Endothelial cell of umbilical vein (primary cell): Measurements from ENCODE around the gene FALEC. TPM values are rescaled to one million over a fixed set of nuclear protein-coding genes. Genes with fewer than 3 reads are reported as not detected.

Experiments used
- BruUV-seq: library from RNA; stranded (reverse); fragments of 400-500 nt; replicated peaks from 2 replicates; lab custom pipeline; 2021; lab: Mats Ljungman, UMichigan
- CTCF ChIA-PET: fragments of 300-600, 350-600 bp; sonication (Branson Sonifier 250); formaldehyde crosslinking; loops from one replicate; lab custom pipeline; 2021; ENCODE audit warnings: antibody characterized with exemption, inconsistent platforms; lab: Charles Lee
- POLR2A ChIA-PET: fragments of 300-600, 350-600 bp; sonication (Branson Sonifier 250); formaldehyde crosslinking; loops from one replicate; lab custom pipeline; 2021; ENCODE audit warnings: antibody characterized with exemption, inconsistent platforms; lab: Charles Lee
- DNase-seq: peaks from one replicate; pipeline ENCODE4 v3.0.0-alpha.2; 2011; ENCODE audit warnings: low read depth, low spot score
- FAIRE-seq: peaks from 2 replicates; lab custom pipeline; 2011; peaks lifted over from hg19 to GRCh38; lab: Jason Lieb, UNC
- H2AFZ ChIP-seq: 2 replicates; pipeline ENCODE4 v1.6.0; 2012; ENCODE audit warnings: low read depth, low read length, control low read depth, inconsistent platforms
- H3K27ac ChIP-seq: 2 replicates; pipeline ENCODE4 v1.5.1; 2011; ENCODE audit warnings: low read depth, mild to moderate bottlenecking, control low read depth, low read length, moderate library complexity; ENCODE audit not compliant: insufficient read depth
- H3K27me3 ChIP-seq, 2 experiments: 2 replicates each; pipeline versions ENCODE4 v1.6.0 to v1.6.1; 2011; ENCODE audit warnings: low read length in 2 of 2, mixed read lengths in 1 of 2; ENCODE audit not compliant: control insufficient read depth in 2 of 2, insufficient read depth in 2 of 2
- H3K36me3 ChIP-seq, 2 experiments: 2 replicates in 1 of 2; 3 replicates in 1 of 2; pipeline ENCODE4 v1.5.1; 2011; ENCODE audit warnings: low read length in 2 of 2, mild to moderate bottlenecking in 1 of 2, moderate library complexity in 1 of 2; ENCODE audit not compliant: control insufficient read depth in 2 of 2, insufficient read depth in 2 of 2; ENCODE audit errors: extremely low read depth in 1 of 2
- H3K4me1 ChIP-seq: 3 replicates; pipeline ENCODE4 v1.5.1; 2011; ENCODE audit warnings: mild to moderate bottlenecking, low read length; ENCODE audit not compliant: control insufficient read depth, insufficient read depth; ENCODE audit errors: extremely low read depth
- H3K4me2 ChIP-seq: 2 replicates; pipeline ENCODE4 v1.6.1; 2011; ENCODE audit warnings: low read length, control low read depth, mixed read lengths; ENCODE audit not compliant: insufficient read depth
- H3K4me3 ChIP-seq, 3 experiments: fragments of 200-600 bp in 1 of 3; sonication (generic), shearing (Covaris generic) in 1 of 3; replicated peaks in 1 of 3; 2 replicates each; pipeline ENCODE4 v1.5.1; 2011 to 2016; ENCODE audit warnings: control low read depth in 3 of 3, low read length in 3 of 3, mild to moderate bottlenecking in 2 of 3, inconsistent platforms in 1 of 3, low read depth in 1 of 3, moderate library complexity in 1 of 3; ENCODE audit not compliant: insufficient read depth in 1 of 3
- H3K79me2 ChIP-seq: 2 replicates; pipeline ENCODE4 v1.6.0; 2012; ENCODE audit warnings: low read length, inconsistent platforms; ENCODE audit not compliant: control insufficient read depth, insufficient read depth
- H3K9ac ChIP-seq: replicated peaks from 2 replicates; pipeline ENCODE3; 2011; ENCODE audit warnings: low read length, control low read depth; ENCODE audit not compliant: insufficient read depth; ENCODE audit errors: extremely low read depth
- H3K9me1 ChIP-seq: replicated peaks from 3 replicates; pipeline ENCODE4 v1.6.0; 2011; ENCODE audit warnings: mild to moderate bottlenecking, low read length; ENCODE audit not compliant: control insufficient read depth, insufficient read depth; ENCODE audit errors: extremely low read depth
- H3K9me3 ChIP-seq: replicated peaks from 2 replicates; pipeline ENCODE4 v1.5.1; 2012; ENCODE audit warnings: low read length, inconsistent platforms; ENCODE audit not compliant: control insufficient read depth, insufficient read depth
- H4K20me1 ChIP-seq: replicated peaks from 2 replicates; pipeline ENCODE3; 2011; ENCODE audit warnings: mild to moderate bottlenecking, low read length; ENCODE audit not compliant: control insufficient read depth, insufficient read depth; ENCODE audit errors: extremely low read depth
- EZH2 ChIP-seq: IDR thresholded peaks from 2 replicates; pipeline ENCODE4 v1.6.1; 2012; ENCODE audit warnings: borderline replicate concordance, low read depth, mild to moderate bottlenecking, moderate library complexity, low read length, inconsistent platforms; ENCODE audit not compliant: severe bottlenecking
- FOS ChIP-seq: IDR thresholded peaks from 2 replicates; pipeline ENCODE4 v1.6.1; 2011; ENCODE audit warnings: mild to moderate bottlenecking, low read length, moderate library complexity, borderline replicate concordance; ENCODE audit not compliant: insufficient read depth
- GATA2 ChIP-seq: IDR thresholded peaks from 2 replicates; pipeline ENCODE4 v1.7.0; 2011; ENCODE audit warnings: low read depth, mild to moderate bottlenecking, moderate library complexity, mixed read lengths, low read length; ENCODE audit not compliant: insufficient read length, insufficient read depth
- JUN ChIP-seq: IDR thresholded peaks from 2 replicates; pipeline ENCODE4 v1.6.1; 2011; ENCODE audit warnings: borderline replicate concordance, low read depth; ENCODE audit not compliant: insufficient read length, insufficient read depth
- MYC ChIP-seq: IDR thresholded peaks from one replicate; pipeline ENCODE4 v1.6.1; 2011; ENCODE audit warnings: mild to moderate bottlenecking, low read depth, low read length
- POLR2A ChIP-seq: IDR thresholded peaks from 2 replicates; pipeline ENCODE4 v1.6.1; 2012; ENCODE audit warnings: low read depth, mild to moderate bottlenecking, control low read depth, low read length
- POLR2AphosphoS5 ChIP-seq: IDR thresholded peaks from 2 replicates; pipeline ENCODE4 v1.6.1; 2012; ENCODE audit warnings: low read depth, mild to moderate bottlenecking, control low read depth, low read length, moderate library complexity; ENCODE audit not compliant: insufficient read depth
- dilution Hi-C: fragments of 300-500 bp; cut with MboI; formaldehyde crosslinking; loops from one replicate; pipeline ENCODE4 v1.15.0; 2019; ENCODE audit warnings: low sequenced_read_pairs; ENCODE audit not compliant: extremely low pct_ligation_motif_present
- intact Hi-C: fragments of 100-400 bp; cut with micrococcal nuclease; formaldehyde crosslinking; loops from one replicate; pipeline ENCODE4 v1.10.0; 2022
- polyA plus RNA-seq, 4 experiments: library from polyadenylated mRNA; depleted of rRNA in 3 of 4; stranded (reverse) in 3 of 4; unstranded in 1 of 4; fragments of >200 nt; gene quantifications; 2 replicates each; pipeline versions ENCODE4 v1.2.1 to v1.2.3, GENCODE V29; 2011 to 2012; ENCODE audit warnings: missing spikeins in 1 of 4
- total RNA-seq: library from RNA; stranded (reverse); gene quantifications from 2 replicates; pipeline ENCODE4 v1.2.3, GENCODE V29; 2021
- TF ChIP-seq, protein P1 (sequence below), 2 donors: IDR thresholded peaks; 1 replicate in 1 of 2; 2 replicates in 1 of 2; pipeline ENCODE4 v1.5.1; 2011; ENCODE audit warnings: low read length in 2 of 2, mild to moderate bottlenecking in 2 of 2, moderate library complexity in 2 of 2, control low read depth in 1 of 2, inconsistent platforms in 1 of 2, low read depth in 1 of 2; ENCODE audit not compliant: insufficient read depth in 1 of 2; ENCODE audit errors: extremely low read depth in 1 of 2
- TF ChIP-seq, protein P2 (sequence below): IDR thresholded peaks from 2 replicates; pipeline ENCODE4 v1.6.1; 2011; ENCODE audit not compliant: insufficient read depth, insufficient read length

The FALEC gene
- total and polyA plus RNA-seq, 2 donors (not counting 3 experiments of a cell fraction or from before 2014, with no cell fraction given) = not detected

DNA sequence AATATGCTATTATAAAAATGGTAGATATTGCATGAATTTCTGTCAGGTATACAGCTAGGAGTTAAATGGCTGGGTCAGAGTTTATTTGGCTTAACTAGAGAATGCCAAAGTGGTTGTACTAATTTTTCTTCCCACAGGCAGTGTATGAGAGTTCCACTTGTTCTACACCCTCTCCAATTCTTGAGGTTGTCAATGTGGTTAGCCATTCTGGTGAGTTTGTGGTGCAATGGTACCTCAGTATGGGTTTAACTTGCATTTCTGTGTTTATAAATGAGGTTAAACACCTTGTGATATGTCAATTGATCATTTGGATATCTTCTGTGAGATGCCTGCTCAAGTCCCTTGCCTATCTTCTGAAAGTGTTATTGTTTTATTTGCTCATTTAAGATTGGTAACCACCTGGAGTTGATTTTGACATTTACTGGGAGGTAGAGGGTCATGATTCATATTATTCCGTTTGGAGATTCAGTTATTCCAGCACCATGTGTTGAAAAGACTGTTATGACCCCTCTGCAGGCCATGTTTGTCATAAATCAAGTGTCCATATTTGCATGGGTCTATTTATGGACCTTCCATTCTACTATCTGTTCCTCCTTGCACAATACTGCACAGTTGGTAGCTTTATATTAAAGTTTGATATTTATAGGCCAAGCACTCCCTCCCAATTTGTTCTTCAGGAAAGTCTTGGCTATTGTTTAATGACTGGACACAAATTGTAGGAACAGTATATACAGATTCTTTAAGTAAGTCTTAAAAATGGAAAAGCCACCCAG lies 5.8 kb downstream of the FALEC start:
- no peak for FAIRE-seq
- no peaks in the 10 kb centered on the region for H3K9me3 ChIP-seq
- no peak for DNase-seq
- H3K4me2 ChIP-seq = no peak overlapping the region
- no peaks in the 10 kb centered on the region for H3K79me2 ChIP-seq
- ChIA-PET POLR2A (no interaction called here), CTCF (interaction anchor here (3.5 kb wide), 1 partner anchor 11 kb away, joined by 23 read pairs; no protein-coding TSS in a partner anchor)
- no TSS peak for BruUV-seq
- H3K4me1 ChIP-seq = peaks cover 3% of the 10 kb centered on the region
- no peaks in the 10 kb centered on the region for H4K20me1 ChIP-seq
- intact Hi-C loops (no loop called here), dilution Hi-C loops (no loop called here)
- H3K36me3 ChIP-seq = no peaks in the 10 kb centered on the region
- no peak overlapping the region for H3K9ac ChIP-seq
- no peaks in the 10 kb centered on the region for H3K27me3 ChIP-seq
- H3K27ac ChIP-seq = no peak overlapping the region
- no peak overlapping the region for H3K4me3 ChIP-seq
- H2AFZ ChIP-seq = no peak overlapping the region
- H3K9me1 ChIP-seq = no peaks in the 10 kb centered on the region
- TF ChIP-seq EZH2 = no peak
- no peak for TF ChIP-seq POLR2A
- no peak for TF ChIP-seq JUN
- TF ChIP-seq GATA2 = no peak
- TF ChIP-seq, protein P1, sequence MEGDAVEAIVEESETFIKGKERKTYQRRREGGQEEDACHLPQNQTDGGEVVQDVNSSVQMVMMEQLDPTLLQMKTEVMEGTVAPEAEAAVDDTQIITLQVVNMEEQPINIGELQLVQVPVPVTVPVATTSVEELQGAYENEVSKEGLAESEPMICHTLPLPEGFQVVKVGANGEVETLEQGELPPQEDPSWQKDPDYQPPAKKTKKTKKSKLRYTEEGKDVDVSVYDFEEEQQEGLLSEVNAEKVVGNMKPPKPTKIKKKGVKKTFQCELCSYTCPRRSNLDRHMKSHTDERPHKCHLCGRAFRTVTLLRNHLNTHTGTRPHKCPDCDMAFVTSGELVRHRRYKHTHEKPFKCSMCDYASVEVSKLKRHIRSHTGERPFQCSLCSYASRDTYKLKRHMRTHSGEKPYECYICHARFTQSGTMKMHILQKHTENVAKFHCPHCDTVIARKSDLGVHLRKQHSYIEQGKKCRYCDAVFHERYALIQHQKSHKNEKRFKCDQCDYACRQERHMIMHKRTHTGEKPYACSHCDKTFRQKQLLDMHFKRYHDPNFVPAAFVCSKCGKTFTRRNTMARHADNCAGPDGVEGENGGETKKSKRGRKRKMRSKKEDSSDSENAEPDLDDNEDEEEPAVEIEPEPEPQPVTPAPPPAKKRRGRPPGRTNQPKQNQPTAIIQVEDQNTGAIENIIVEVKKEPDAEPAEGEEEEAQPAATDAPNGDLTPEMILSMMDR (IDR thresholded peaks at IDR 0.05; ENCODE audit: extremely low read depth in 1 of 2, insufficient read depth in 1 of 2, low read depth in 1 of 2, low read length in 2 of 2) = no peak
- TF ChIP-seq, protein P2, sequence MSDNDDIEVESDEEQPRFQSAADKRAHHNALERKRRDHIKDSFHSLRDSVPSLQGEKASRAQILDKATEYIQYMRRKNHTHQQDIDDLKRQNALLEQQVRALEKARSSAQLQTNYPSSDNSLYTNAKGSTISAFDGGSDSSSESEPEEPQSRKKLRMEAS = no peak
- no peak for TF ChIP-seq POLR2AphosphoS5
- TF ChIP-seq FOS = no peak
- TF ChIP-seq MYC = no peak
